Omental fat pad (tissue), 4 donors: ENCODE data around the gene C19orf44. TPM values are rescaled to one million over a fixed set of nuclear protein-coding genes. Genes with fewer than 3 reads are reported as not detected.
A peak's percentile ranks its signal among the peaks of the same experiment; 100 is the strongest.
"Not testable (repeated sequence)": the region's sequence is repeated elsewhere in the genome, so short reads cannot be mapped to it uniquely, and the experiment has no call there.

ENCODE experiments used
- ATAC-seq: fragments of 150-250 bp; one replicate; pipeline ENCODE4 v1.9.1; 2016; ENCODE audit warnings: mild to moderate bottlenecking, moderate library complexity; ENCODE audit not compliant: low FRiP score
- DNase-seq: peaks from one replicate; pipeline ENCODE4 v3.0.0-alpha.2; 2019; ENCODE audit warnings: low spot score
- CTCF ChIP-seq, 3 donors: fragments of 450-650 bp; IDR thresholded peaks; one replicate each; pipeline ENCODE4 v1.5.1; 2016 to 2017; ENCODE audit warnings: antibody characterized with exemption in 3 of 3, mild to moderate bottlenecking in 3 of 3, moderate library complexity in 2 of 3
- total RNA-seq, 4 donors: library from RNA; depleted of rRNA; stranded (reverse); fragments of >200 nt; gene quantifications; one replicate each; pipeline ENCODE4 v1.1.0, GENCODE V29; 2016

Gene C19orf44
- total RNA-seq, 4 donors from 2014 or later, result 3.7 to 9.1 (median 5.6) TPM

GRCh38 chr19:16542045-16542909 is 46.1 kb downstream of the C19orf44 start, which contains the start of gene CHERP:
Gene CHERP (minus strand): TSS chr19:16542437. CDS start chr19:16542378, 59 bp downstream.
- ATAC-seq, result peak; percentile 97
- no peak for TF ChIP-seq CTCF (IDR thresholded peaks at IDR 0.05)
- DNase-seq, result peak; percentile 77

DNA sequence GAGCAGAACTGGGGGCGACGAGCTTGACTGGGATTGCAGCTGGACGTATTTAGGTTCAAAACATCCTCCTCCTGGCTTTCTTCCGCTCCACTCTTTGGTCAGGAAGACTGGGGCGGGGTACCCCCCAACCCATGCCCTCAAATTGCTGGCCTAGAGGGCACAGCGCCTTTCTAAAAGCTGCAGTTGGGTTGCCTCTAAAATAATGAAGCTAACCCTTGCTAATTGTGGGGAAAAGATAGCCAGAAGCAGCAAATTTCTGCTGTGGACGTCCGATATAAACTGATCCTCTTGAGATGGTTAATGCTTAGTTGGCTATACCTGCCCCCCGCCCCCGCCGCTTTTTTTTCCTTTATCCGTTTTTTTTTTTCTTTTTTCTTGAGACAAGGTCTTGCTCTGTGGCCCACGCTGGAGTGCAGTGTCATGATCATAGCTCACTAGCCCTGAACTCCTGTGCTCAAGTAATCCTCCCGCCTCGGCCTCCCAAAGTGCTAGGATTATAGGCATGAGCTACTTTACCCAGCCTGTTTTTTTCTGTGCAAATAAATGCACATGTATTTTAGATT is 46.8 kb downstream of the C19orf44 start:
- no peak for TF ChIP-seq CTCF (IDR thresholded peaks at IDR 0.05)
- no peak for ATAC-seq

GRCh38 chr19:16543734-16544133 is 47.5 kb downstream of the C19orf44 start:
- ATAC-seq, DNase-seq: not testable (repeated sequence)

More for the DNA sequence above, 46.8 kb downstream of the C19orf44 start:
- DNase-seq, result no peak

DNA sequence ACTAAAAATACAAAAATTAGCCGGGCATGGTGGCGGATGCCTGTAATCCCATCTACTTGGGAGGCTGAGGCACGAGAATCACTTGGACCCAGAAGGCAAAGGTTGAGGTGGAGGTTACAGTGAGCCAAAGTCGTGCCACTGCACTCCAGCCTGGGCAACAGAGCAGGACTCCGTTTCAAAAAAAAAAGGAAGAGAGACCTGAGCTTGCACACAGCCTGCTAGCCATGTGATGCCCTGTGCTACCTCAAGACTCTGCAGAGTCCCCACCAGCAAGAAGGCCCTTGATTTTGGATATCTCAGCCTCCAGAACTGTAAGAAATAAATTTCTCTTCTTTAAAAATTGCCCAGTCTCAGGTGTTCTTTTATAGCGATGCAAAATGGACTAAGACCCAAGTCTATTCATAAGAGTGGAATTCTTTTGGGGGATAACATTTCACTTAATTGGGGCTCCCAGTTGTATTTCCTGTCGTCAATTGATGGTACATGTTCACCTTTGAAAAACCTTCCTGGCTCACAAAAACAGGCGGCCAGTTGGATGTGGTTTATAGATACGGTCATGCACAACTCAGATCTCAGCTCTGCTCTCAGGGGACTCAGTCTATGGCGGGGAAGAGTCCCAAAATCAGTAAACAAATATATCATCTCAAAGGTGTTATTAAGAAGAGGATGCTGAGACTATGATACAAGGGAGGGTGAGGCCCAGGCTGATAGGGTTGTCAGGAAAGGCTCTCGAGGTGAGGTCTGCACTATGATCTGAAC is 48.5 kb downstream of the C19orf44 start:
- TF ChIP-seq CTCF (IDR thresholded peaks at IDR 0.05), result no peak
- no peak for DNase-seq
- no peak for ATAC-seq

GRCh38 chr19:16548956-16549355 is 52.8 kb downstream of the C19orf44 start:
- ATAC-seq, result no peak
- TF ChIP-seq CTCF (IDR thresholded peaks at IDR 0.05), result no peak
- DNase-seq, result no peak

- ATAC-seq, DNase-seq: not testable (repeated sequence)
Measured at GRCh38 chr19:16551902-16552301, 55.7 kb downstream of the C19orf44 start.

- DNase-seq (no peak), ATAC-seq (no peak)
- no peak for TF ChIP-seq CTCF (IDR thresholded peaks at IDR 0.05)
Measured at GRCh38 chr19:16554776-16555175, 58.6 kb downstream of the C19orf44 start.
